IMR-90 (cell line): ENCODE data around the gene ACADS. TPM values are rescaled to one million over a fixed set of nuclear protein-coding genes. Genes with fewer than 3 reads are reported as not detected.

Experiments
- ATAC-seq: fragments of 200-7000 bp; cut with Tn5 transposase; 2 replicates; pipeline ENCODE4 v1.9.1; 2020; ENCODE audit warnings: low read depth, mild to moderate bottlenecking, moderate library complexity
- BruUV-seq: library from RNA; stranded (reverse); fragments of 400-500 nt; replicated peaks from 2 replicates; lab custom pipeline; 2021; lab: Mats Ljungman, UMichigan
- CTCF ChIA-PET: fragments of 300-600 bp; formaldehyde crosslinking; extraction: SDS; loops from one replicate; lab custom pipeline; 2021; ENCODE audit warnings: antibody characterized with exemption; lab: Yijun Ruan, JAX
- POLR2A ChIA-PET: fragments of 300-600 bp; sonication (Branson Sonifier 250); formaldehyde crosslinking; loops from one replicate; lab custom pipeline; 2022; ENCODE audit warnings: antibody characterized with exemption; ENCODE audit not compliant: unreplicated experiment; lab: Charles Lee
- DNase-seq: peaks from one replicate; pipeline ENCODE4 v3.0.0; 2013
- H2AFZ ChIP-seq: replicated peaks from 2 replicates; pipeline ENCODE3; 2013; ENCODE audit warnings: low read length, mild to moderate bottlenecking; ENCODE audit not compliant: poor library complexity
- H2AK5ac ChIP-seq: 2 replicates; pipeline ENCODE4 v1.6.1; 2013; ENCODE audit warnings: low read depth, low read length, inconsistent platforms
- H2AK9ac ChIP-seq: replicated peaks from 2 replicates; pipeline ENCODE3; 2013; ENCODE audit warnings: mild to moderate bottlenecking, low read depth, low read length, moderate library complexity; ENCODE audit not compliant: poor library complexity
- H2BK120ac ChIP-seq: 2 replicates; pipeline ENCODE4 v1.6.1; 2013; ENCODE audit warnings: low read depth, low read length, inconsistent platforms
- H2BK15ac ChIP-seq: 3 replicates; pipeline ENCODE4 v1.6.1; 2013; ENCODE audit warnings: low read depth, low read length, inconsistent platforms
- H2BK20ac ChIP-seq: 2 replicates; pipeline ENCODE4 v1.6.1; 2013; ENCODE audit warnings: low read depth, mild to moderate bottlenecking, inconsistent platforms, low read length, moderate library complexity
- H2BK5ac ChIP-seq: 2 replicates; pipeline ENCODE4 v1.6.1; 2013; ENCODE audit warnings: mild to moderate bottlenecking, low read depth, low read length, inconsistent platforms; ENCODE audit not compliant: poor library complexity, severe bottlenecking
- H3K14ac ChIP-seq: replicated peaks from 2 replicates; pipeline ENCODE4 v1.6.1; 2013; ENCODE audit warnings: low read depth, low read length, inconsistent platforms
- H3K18ac ChIP-seq: 2 replicates; pipeline ENCODE4 v1.6.1; 2013; ENCODE audit warnings: low read depth, low read length, control low read depth
- H3K23ac ChIP-seq: 2 replicates; pipeline ENCODE4 v1.6.1; 2013; ENCODE audit warnings: low read depth, low read length, inconsistent platforms
- H3K27ac ChIP-seq: 2 replicates; pipeline ENCODE4 v1.5.1; 2013; ENCODE audit warnings: mild to moderate bottlenecking, control low read depth, low read length; ENCODE audit not compliant: insufficient read depth
- H3K27me3 ChIP-seq: 2 replicates; pipeline ENCODE4 v1.6.1; 2013; ENCODE audit warnings: low read length; ENCODE audit not compliant: control insufficient read depth, insufficient read depth
- H3K36me3 ChIP-seq: 2 replicates; pipeline ENCODE4 v1.6.1; 2013; ENCODE audit warnings: low read length, mixed read lengths; ENCODE audit not compliant: control insufficient read depth, insufficient read depth
- H3K4ac ChIP-seq: 2 replicates; pipeline ENCODE4 v1.6.1; 2013; ENCODE audit warnings: low read depth, low read length, inconsistent platforms
- H3K4me1 ChIP-seq: 2 replicates; pipeline ENCODE4 v1.6.1; 2013; ENCODE audit warnings: low read length, mixed read lengths; ENCODE audit not compliant: control insufficient read depth, insufficient read depth
- H3K4me2 ChIP-seq: 2 replicates; pipeline ENCODE4 v1.6.1; 2013; ENCODE audit warnings: low read depth, mild to moderate bottlenecking, control low read depth, low read length, moderate library complexity
- H3K4me3 ChIP-seq: 2 replicates; pipeline ENCODE4 v1.5.1; 2013; ENCODE audit warnings: low read depth, mild to moderate bottlenecking, control low read depth, low read length, moderate library complexity; ENCODE audit not compliant: insufficient read depth
- H3K56ac ChIP-seq: 2 replicates; pipeline ENCODE4 v1.6.1; 2013; ENCODE audit warnings: low read length, inconsistent platforms; ENCODE audit not compliant: insufficient read depth; ENCODE audit errors: extremely low read depth
- H3K79me1 ChIP-seq, 2 experiments: 2 replicates each; pipeline ENCODE4 v1.6.1; 2013; ENCODE audit warnings: low read length in 2 of 2, inconsistent platforms in 1 of 2, low read depth in 1 of 2
- H3K9ac ChIP-seq: 2 replicates; pipeline ENCODE4 v1.6.1; 2013; ENCODE audit warnings: low read depth, low read length, control low read depth
- H3K9me1 ChIP-seq: 2 replicates; pipeline ENCODE4 v1.6.1; 2013; ENCODE audit warnings: low read length, inconsistent platforms; ENCODE audit not compliant: insufficient read depth
- H3K9me3 ChIP-seq: 2 replicates; pipeline ENCODE4 v1.6.1; 2013; ENCODE audit warnings: low read length; ENCODE audit not compliant: control insufficient read depth, insufficient read depth
- H4K20me1 ChIP-seq: 2 replicates; pipeline ENCODE4 v1.6.1; 2013; ENCODE audit warnings: low read length, inconsistent platforms; ENCODE audit not compliant: insufficient read depth
- H4K5ac ChIP-seq: 2 replicates; pipeline ENCODE4 v1.6.1; 2013; ENCODE audit warnings: mild to moderate bottlenecking, low read depth, low read length, control low read depth
- H4K8ac ChIP-seq, 2 experiments: 2 replicates each; pipeline ENCODE4 v1.6.1; 2013; ENCODE audit warnings: low read depth in 2 of 2, low read length in 2 of 2, control low read depth in 1 of 2, inconsistent platforms in 1 of 2
- H4K91ac ChIP-seq: 2 replicates; pipeline ENCODE4 v1.6.1; 2013; ENCODE audit warnings: low read depth, low read length, inconsistent platforms; ENCODE audit not compliant: insufficient read depth
- BHLHE40 ChIP-seq: fragments of 150-350 bp; IDR thresholded peaks from 2 replicates; pipeline ENCODE4 v1.6.1; 2016; ENCODE audit warnings: mild to moderate bottlenecking, low read depth, low read length
- CEBPB ChIP-seq: IDR thresholded peaks from 2 replicates; pipeline ENCODE4 v1.6.1; 2012; ENCODE audit warnings: low read depth, low read length, improper control_type of control experiment
- CHD1 ChIP-seq: IDR thresholded peaks from 2 replicates; pipeline ENCODE4 v1.6.1; 2012; ENCODE audit warnings: low read depth, low read length, improper control_type of control experiment
- CTCF ChIP-seq: conservative IDR thresholded peaks from 2 replicates; pipeline ENCODE4 v1.5.1; 2012; ENCODE audit warnings: mild to moderate bottlenecking, low read depth, low read length, improper control_type of control experiment
- FOS ChIP-seq: fragments of 150-350 bp; IDR thresholded peaks from 2 replicates; pipeline ENCODE4 v1.6.1; 2016; ENCODE audit warnings: low read depth, low read length
- MAFK ChIP-seq: IDR thresholded peaks from 2 replicates; pipeline ENCODE4 v1.6.1; 2012; ENCODE audit warnings: low read depth, low read length, improper control_type of control experiment
- MAZ ChIP-seq: IDR thresholded peaks from 2 replicates; pipeline ENCODE4 v1.6.1; 2012; ENCODE audit warnings: low read depth, mild to moderate bottlenecking, low read length, improper control_type of control experiment, moderate library complexity, borderline replicate concordance
- MXI1 ChIP-seq: IDR thresholded peaks from 2 replicates; pipeline ENCODE4 v1.6.1; 2012; ENCODE audit warnings: low read depth, mild to moderate bottlenecking, low read length, moderate library complexity, borderline replicate concordance
- NFE2L2 ChIP-seq: fragments of 150-350 bp; IDR thresholded peaks from 2 replicates; pipeline ENCODE4 v1.6.1; 2016; ENCODE audit warnings: low read depth, mild to moderate bottlenecking, low read length
- POLR2A ChIP-seq: IDR thresholded peaks from 2 replicates; pipeline ENCODE4 v1.6.1; 2012; ENCODE audit warnings: mild to moderate bottlenecking, low read depth, low read length
- RAD21 ChIP-seq: IDR thresholded peaks from 2 replicates; pipeline ENCODE4 v1.6.1; 2012; ENCODE audit warnings: low read length, improper control_type of control experiment
- RCOR1 ChIP-seq: IDR thresholded peaks from 2 replicates; pipeline ENCODE4 v1.6.1; 2012; ENCODE audit warnings: mild to moderate bottlenecking, low read length, improper control_type of control experiment; ENCODE audit not compliant: insufficient replicate concordance
- RFX5 ChIP-seq: IDR thresholded peaks from 2 replicates; pipeline ENCODE4 v1.8.0; 2012; ENCODE audit warnings: low read depth, mild to moderate bottlenecking, low read length, moderate library complexity
- SMC3 ChIP-seq: fragments of 150-350 bp; IDR thresholded peaks from 2 replicates; pipeline ENCODE4 v1.6.1; 2016; ENCODE audit warnings: low read depth, mild to moderate bottlenecking, antibody characterized with exemption, low read length, moderate library complexity
- WGBS, 2 experiments: methylation state at CpG; one replicate each; pipeline versions ENCODE4 v1.1.5 to v1.1.7; 2013; ENCODE audit warnings: missing lambda C conversion rate in 2 of 2; ENCODE audit not compliant: insufficient read length in 1 of 2; ENCODE audit errors: extremely low coverage in 2 of 2; 5-methylcytosine and 5-hydroxymethylcytosine counted together
- dilution Hi-C: fragments of 300-500 bp; cut with HindIII; formaldehyde crosslinking; loops from one replicate; pipeline ENCODE4 v1.14.3; 2018; ENCODE audit warnings: low sequenced_read_pairs; ENCODE audit not compliant: unreplicated experiment
- in situ Hi-C: fragments of 300-500 bp; cut with MboI; formaldehyde crosslinking; loops from 3 replicates; pipeline ENCODE4 v1.14.3; 2019; ENCODE audit warnings: low sequenced_read_pairs, inconsistent platforms, mixed read lengths
- intact Hi-C: fragments of 100-400 bp; cut with micrococcal nuclease; formaldehyde crosslinking; loops from 2 replicates; pipeline ENCODE4 v1.10.0; 2022
- polyA plus RNA-seq, 3 experiments: library from polyadenylated mRNA; depleted of rRNA; stranded (reverse); fragments of >200 nt; gene quantifications; 2 replicates each; pipeline ENCODE4 v1.2.3, GENCODE V29; 2012; ENCODE audit warnings: low replicate concordance in 1 of 3
- total RNA-seq: library from RNA; depleted of rRNA; stranded (reverse); fragments of >200 nt; gene quantifications from 2 replicates; pipeline ENCODE4 v1.2.3, GENCODE V29; 2012
- TF ChIP-seq, protein P1 (sequence below): fragments of 150-350 bp; IDR thresholded peaks from 2 replicates; pipeline ENCODE4 v1.6.1; 2016; ENCODE audit warnings: low read depth, mild to moderate bottlenecking, low read length, moderate library complexity, borderline replicate concordance
- TF ChIP-seq, protein P2 (sequence below): fragments of 150-350 bp; IDR thresholded peaks from 2 replicates; pipeline ENCODE4 v1.6.1; 2017; ENCODE audit warnings: mild to moderate bottlenecking, antibody characterized with exemption, low read length, low read depth

The ACADS gene
- total and polyA plus RNA-seq, 2 of the 4 experiments (the other 2 are of a cell fraction), result 2.9 to 5.5 TPM

- Histone ChIP-seq H3K56ac (no peak overlapping the region), H3K9me1 (no peaks in the 10 kb centered on the region; the same call in 1 of the 2 replicates), H3K9me3 (no peaks in the 10 kb centered on the region), H3K4me2 (no peak overlapping the region), H3K4me1 (peaks cover 2% of the 10 kb centered on the region; the same call in 1 of the 2 replicates), H3K18ac (no peak overlapping the region), H2BK15ac (no peak overlapping the region), H3K36me3 (peaks cover 9% of the 10 kb centered on the region), H2BK120ac (no peak overlapping the region), H2AK9ac (no peak overlapping the region), H2AK5ac (no peak overlapping the region), H3K14ac (no peak overlapping the region), H2AFZ (no peak overlapping the region), H3K9ac (no peak overlapping the region), H4K91ac (no peak overlapping the region), H3K4ac (no peak overlapping the region), H4K20me1 (no peaks in the 10 kb centered on the region; the same call in 1 of the 2 replicates), H3K79me1 (peaks cover 6 to 11% of the 10 kb centered on the region in 2 experiments; a peak in 3 of 4 replicates), H3K23ac (no peak overlapping the region), H2BK5ac (no peak overlapping the region), H3K27ac (no peak overlapping the region), H3K4me3 (no peak overlapping the region), H4K5ac (no peak overlapping the region), H3K27me3 (no peaks in the 10 kb centered on the region), H4K8ac (no peak overlapping the region), H2BK20ac (no peak overlapping the region)
- ATAC-seq, result no peak
- DNase-seq, result no peak
- in situ Hi-C loops, result no loop called here
- ChIA-PET POLR2A (no interaction called here), CTCF (interaction anchor here (0.7 kb wide), 1 partner anchor 165 kb away, joined by 3 read pairs; no protein-coding TSS in a partner anchor)
- no CpG with 5 or more reads among the region's 3 CpGs for WGBS, 2 experiments
- dilution Hi-C loops, result no loop called here
- TF ChIP-seq BHLHE40 (no peak), SMC3 (no peak), POLR2A (no peak), CEBPB (no peak), MAZ (no peak), NFE2L2 (no peak), MXI1 (no peak), FOS (no peak), CTCF (no peak), RCOR1 (no peak), MAFK (no peak), RFX5 (no peak), CHD1 (no peak), RAD21 (no peak)
- TF ChIP-seq, protein P1, sequence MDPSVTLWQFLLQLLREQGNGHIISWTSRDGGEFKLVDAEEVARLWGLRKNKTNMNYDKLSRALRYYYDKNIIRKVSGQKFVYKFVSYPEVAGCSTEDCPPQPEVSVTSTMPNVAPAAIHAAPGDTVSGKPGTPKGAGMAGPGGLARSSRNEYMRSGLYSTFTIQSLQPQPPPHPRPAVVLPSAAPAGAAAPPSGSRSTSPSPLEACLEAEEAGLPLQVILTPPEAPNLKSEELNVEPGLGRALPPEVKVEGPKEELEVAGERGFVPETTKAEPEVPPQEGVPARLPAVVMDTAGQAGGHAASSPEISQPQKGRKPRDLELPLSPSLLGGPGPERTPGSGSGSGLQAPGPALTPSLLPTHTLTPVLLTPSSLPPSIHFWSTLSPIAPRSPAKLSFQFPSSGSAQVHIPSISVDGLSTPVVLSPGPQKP, result no peak
- TF ChIP-seq, protein P2, sequence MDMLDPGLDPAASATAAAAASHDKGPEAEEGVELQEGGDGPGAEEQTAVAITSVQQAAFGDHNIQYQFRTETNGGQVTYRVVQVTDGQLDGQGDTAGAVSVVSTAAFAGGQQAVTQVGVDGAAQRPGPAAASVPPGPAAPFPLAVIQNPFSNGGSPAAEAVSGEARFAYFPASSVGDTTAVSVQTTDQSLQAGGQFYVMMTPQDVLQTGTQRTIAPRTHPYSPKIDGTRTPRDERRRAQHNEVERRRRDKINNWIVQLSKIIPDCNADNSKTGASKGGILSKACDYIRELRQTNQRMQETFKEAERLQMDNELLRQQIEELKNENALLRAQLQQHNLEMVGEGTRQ, result no peak
- intact Hi-C loops, result no loop called here
- BruUV-seq, result no TSS peak
These were observed 59.2 kb downstream of the ACADS start for GRCh38 chr12:120784804-120785203.
